CD1c-positive myeloid dendritic cell (primary cell): ENCODE measurements around the gene ARFGAP3.

Experiments used
- DNase-seq: peaks from one replicate; pipeline ENCODE4 v3.0.0-alpha.2; 2016; ENCODE audit errors: extremely low spot score

ARFGAP3 gene

DNA sequence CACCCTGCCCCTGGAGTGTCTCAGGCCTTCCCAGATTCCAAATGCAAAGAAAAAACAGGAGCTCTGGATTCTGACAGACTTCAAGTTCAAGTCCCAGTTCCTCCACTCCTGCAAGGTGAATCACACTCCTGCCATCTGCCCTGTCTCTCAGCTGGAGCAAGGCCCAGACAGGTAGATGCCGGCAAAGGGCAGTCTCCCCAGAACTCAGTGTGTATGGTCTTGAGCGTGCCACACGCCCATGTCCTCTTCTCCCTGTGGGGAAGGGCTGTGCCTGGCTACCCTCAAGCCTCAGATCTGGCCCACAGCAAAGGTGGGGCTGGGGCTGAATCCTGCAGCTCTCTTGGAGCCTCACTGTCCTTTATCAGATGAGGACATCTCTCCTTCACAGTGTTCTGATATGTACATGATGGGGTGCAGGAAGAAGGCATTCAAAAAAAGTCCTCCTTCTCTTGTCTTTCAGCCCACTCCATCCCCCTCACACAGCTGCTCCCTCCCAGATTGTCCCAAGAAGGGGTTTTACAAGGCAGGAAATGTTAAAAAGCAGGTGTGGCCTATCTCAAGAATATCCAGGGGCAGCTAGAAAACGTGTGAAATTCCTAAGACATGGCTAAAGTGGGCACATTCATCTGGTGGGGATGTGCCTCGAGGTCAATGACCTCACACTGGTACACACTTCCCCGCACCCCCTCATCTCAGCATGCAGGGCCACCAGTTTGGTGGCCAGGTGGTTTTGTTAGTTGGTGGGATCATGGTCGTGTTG is 27.7 kb upstream of the ARFGAP3 start:
- DNase-seq = no peak

DNA sequence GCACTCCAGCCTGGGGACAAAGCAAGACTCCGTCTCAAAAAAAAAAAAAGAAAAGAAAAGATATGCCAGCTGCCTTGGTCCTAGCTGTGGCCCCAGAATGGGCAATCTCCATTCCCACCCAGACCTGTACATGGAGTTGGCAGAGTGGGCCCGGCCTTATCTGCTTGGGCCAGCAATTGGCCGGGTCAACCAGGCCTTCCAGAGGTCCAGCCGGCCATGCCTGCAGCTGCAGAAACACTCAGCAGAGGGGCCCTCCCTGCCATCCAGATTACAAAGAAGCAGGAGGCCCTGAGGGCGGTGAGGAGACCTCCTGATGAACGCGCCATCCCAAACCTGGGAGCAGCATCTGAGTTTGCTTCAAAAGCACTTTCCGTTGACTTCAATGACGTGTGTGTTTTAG is 26.9 kb upstream of the ARFGAP3 start:
- no peak for DNase-seq

DNA sequence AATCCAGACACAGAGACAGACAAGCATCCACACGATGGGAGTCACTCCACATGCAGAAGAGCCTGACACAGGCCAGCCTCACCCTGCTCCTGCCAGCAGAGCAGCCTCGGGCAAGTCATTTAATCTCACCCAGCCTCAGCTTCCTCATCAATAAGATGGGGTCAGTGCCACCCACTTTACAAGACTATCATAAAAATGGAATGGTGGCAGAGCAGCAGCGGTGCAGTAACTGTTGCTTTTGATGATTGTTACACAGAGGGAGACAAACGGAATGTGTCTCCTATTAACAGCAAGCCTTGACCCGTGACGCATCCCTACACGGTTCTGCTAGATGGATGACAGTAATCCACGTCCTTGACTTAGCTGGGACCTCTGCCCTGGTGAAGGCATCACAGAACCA is 26.0 kb upstream of the ARFGAP3 start:
- no peak for DNase-seq

DNA sequence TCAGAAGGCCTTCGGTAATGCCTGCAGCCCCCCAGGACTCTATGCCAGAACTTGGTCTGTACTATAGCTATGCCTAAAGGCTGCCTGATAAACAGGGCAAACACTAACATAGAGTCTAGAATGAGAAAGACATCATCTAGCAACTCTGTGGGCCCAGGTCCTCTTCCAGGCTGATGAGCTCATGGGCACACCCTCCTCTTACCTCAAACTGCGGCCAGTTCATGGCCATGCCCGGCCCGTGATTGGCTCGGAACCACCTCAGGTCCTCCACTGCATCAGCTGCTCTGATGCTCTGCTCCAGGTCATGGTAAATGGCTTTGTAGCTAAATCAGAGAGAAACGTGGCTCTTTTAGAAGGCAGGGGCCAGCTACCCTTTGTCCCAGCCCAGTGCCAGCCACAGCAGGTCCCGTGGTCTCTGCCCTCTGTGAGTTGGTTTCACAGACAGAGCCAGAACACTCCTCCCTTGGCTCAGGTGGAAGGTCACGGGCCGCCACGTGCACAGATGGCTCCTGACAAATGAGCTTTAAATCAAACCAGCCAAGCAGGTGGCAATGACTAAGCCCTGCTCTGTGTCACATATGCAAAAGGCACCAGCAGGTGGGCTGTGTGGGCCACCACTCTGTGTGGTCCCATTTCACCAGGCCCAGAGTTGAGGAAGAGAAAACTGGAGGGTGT is 25.0 kb upstream of the ARFGAP3 start:
- DNase-seq = no peak

DNA sequence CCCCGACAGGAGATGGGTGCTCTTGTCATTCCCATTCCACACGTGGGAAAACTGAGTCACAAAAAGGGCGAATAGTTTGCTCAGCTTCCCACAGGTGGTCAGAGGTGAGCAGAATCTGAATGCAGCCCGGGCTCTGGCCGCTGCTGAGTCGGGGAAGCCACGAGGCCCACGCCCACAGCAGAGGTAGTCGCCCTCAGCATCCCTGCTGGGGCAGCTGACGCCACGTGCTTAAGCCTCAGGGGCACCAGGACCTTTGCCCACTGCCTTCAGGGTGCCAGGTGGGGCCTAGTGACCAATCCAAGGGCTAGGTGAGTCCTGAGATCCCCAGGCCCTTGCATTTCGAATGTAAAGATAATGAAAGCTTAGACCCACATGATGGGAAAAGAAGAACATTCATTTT is 24.2 kb upstream of the ARFGAP3 start:
- DNase-seq = no peak

DNA sequence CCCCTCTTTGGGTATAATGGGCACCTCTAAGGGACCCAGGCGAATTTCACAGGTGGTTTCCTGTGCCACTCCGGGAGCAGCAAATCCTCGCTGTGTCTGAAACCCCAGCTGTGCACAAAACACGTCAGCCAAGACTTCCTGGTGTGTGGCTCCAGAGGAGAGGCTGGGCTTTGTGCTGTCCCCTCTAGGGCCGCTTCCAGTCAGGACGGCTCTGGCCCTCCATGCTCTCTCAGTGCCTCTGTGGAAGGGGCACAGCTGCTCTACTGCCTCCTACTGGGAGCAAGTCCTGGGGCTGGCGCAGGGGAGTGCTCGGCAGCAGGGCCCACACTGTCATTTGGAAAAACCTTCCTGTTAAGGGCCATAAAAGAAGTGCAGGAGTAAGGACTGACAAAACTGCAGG is 23.7 kb upstream of the ARFGAP3 start:
- DNase-seq = no peak

DNA sequence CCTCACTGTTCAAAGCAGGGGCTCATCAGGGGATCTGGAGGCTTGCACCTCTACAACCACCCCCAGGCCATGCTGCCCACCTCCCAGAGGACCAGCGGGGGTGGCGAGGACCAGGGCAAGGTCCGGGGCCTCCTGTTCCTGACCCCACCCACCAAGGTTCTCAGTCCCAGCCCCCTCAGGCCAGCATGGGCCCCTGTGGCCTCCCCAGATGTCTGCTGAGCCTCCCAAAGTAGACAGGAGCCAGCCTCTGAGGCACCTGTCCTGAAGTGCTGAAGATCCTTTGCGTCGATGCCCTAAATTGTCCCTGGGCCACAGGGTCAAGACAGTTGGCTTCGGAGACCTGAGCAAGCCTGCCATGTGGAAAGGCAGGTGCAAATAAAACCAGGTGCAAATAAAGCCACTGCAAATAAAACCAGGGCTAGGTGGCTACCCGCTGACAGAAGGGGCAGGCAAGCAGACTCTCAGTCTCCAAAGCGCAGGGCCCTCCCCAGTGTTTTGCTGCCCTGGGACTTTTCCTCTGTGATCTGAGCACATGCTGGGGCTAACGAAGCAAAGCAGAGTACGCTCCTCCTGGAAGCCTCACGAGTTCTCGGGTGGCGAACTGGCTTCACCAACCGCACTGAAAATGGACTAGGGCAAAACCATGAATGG is 22.4 kb upstream of the ARFGAP3 start:
- no peak for DNase-seq

DNA sequence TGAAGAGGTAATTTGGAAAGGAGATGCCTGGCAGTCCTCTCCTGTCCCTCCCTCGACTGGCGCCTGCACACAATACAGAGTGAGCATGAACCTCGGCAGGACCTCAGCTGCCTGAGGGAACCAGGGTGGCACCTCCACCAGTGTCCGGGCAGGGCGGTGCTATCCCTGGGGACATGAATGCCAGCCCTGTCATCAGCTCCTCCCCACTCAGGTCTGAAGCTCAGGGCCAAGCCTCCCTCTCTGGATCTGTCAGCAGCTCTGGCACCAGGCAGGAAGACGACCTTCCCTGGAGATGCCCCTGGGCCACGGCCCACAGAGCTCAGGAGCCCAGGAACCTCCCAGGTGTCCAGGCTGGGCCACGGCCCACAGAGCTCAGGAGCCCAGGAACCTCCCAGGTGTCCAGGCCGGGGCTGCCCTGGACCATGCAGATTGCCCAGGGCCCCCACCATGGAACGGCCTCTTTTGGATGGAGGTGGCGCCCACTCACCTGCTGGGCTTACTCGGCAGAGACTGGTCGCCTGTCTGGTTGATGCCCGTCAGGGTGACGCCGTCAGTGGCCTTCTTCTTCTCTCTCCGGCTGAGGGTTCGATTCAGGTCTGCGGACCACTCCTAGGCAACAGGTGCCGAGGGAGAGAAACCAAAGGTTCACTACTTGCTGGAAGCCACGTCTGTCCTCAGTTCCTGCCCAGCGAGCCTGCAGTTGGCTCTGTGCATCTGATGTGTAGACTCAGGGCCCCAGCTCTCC is 21.7 kb upstream of the ARFGAP3 start:
- no peak for DNase-seq

DNA sequence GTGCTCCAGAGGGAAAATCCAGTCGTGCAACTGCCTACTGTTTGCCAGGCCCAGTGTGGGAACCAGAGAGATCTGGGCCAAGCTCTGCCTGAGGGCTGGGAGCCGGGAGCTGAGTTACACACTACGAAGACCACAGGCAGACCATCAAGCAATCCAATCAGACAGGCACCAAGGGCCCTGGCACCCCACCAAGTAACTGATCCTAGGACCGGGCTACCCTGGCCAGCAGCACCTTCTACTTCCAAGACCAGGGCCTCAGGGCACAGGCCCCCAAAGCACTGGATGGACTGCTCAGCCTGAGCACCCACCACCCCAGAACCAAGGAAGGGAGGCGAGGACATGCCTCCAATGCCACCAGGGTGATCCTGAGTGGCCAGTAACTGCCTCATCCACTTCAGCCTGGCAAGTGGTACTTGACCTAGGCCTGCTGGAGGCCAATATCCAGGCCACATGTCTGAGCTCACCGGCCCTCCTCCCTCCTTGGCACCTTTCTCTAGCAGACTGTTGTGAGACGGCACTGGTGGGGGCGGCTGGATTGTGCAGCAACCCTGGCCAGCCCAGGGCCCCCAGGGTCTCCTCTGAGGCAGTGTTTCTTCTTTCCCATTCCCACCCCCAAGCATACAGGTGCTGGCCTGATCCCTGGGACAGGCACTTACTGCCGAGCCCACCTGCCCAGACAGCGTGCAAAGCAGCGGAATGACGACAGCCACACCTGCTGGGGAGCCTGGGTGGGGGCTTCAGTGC is 20.7 kb upstream of the ARFGAP3 start:
- no peak for DNase-seq

DNA sequence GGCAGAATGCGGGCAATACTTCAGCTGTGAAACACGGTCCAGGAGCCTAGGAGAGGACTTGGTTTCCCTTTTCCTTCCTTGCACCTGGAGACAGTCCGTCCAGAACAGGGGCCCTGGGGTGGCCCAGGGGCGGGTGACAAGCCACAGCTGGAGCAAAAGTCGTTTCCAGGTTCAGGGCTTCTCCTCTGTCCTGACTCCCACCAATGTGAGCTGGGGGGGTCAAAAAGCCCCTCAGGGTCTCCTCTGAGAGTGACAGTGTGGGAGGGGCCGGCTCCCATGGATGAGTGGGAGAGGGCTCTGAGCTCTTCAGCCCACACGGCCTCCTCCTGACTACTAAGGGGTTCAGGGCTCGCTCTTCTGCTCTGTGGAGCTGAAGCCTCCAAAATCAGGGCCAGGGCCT is 20.1 kb upstream of the ARFGAP3 start:
- DNase-seq = no peak

DNA sequence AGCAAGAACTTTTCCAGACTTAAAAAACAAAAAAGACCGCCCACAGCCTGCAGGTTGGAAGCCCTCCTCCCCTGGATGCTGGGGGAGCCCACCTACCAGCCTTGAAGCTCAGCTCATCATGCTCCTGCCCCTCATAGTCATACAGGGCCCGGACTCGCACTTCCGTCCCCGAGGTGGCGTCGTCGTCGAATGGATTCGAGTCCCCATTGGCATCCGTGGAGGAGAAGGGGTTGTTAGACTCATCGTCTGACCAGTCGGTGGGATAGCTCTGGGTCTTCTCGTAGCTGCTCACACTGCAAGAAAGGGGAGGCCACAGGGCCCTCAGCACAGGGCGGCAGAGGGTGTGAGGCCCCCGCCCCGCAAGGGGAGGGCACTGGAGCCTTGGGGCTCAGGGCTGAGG is 19.0 kb upstream of the ARFGAP3 start:
- DNase-seq = no peak

DNA sequence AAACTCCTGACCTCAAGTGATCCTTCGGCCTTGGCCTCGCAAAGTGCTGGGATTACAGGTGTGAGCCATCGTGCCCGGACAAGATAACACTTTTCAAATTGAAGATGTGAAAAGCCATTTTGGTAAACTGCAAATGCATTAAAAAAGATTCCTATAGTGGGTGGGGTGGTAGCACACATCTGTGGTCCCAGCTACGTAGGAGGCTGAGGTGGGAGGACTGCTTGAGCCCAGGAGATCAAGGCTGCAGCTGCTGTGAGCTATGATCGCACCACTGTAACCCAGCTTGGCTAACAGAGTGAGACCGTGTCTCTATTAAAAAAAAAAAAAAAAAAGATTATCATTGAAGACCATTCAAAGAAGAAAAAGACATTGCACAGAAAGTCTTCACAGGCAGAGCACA is 16.9 kb upstream of the ARFGAP3 start:
- DNase-seq = no peak

DNA sequence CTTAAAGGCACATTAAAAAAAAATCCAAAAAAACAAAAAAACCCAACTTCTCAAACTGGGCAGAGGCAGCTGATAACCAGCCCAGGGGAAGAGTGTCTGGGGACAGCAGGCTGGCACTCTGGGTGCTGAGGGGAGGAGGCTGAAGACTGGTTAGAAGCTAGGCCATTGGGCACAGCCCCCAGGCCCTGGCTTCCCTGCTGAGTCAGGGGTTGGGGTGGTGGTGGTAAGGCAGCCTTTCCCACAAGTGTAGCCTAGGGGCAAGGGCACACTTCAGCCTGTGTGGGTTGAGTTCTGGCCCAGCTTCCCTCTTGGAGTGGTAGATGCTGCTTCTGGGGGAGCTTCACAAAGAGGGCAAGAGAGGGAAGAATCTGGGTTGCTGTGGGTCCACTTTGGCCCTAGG is 16.3 kb upstream of the ARFGAP3 start:
- no peak for DNase-seq

DNA sequence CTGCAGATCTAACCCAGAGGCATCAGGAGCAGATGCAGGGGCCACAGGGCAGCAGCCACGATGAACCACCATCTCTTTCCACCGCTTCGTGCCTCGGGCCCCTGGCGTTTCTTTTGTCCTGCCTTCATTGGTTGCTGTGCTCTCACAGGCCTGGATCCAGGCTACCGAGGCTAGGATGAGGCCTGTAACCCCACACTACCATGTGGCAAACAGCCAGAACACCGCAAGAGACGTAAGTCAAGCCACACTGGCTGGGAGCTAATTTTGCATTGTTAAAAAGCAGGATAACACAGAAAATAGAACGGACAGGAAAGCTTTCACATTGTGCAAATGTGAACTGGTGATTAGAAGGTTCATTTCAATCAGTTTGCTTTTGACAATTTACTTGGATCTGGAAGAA is 15.7 kb upstream of the ARFGAP3 start:
- DNase-seq = no peak

DNA sequence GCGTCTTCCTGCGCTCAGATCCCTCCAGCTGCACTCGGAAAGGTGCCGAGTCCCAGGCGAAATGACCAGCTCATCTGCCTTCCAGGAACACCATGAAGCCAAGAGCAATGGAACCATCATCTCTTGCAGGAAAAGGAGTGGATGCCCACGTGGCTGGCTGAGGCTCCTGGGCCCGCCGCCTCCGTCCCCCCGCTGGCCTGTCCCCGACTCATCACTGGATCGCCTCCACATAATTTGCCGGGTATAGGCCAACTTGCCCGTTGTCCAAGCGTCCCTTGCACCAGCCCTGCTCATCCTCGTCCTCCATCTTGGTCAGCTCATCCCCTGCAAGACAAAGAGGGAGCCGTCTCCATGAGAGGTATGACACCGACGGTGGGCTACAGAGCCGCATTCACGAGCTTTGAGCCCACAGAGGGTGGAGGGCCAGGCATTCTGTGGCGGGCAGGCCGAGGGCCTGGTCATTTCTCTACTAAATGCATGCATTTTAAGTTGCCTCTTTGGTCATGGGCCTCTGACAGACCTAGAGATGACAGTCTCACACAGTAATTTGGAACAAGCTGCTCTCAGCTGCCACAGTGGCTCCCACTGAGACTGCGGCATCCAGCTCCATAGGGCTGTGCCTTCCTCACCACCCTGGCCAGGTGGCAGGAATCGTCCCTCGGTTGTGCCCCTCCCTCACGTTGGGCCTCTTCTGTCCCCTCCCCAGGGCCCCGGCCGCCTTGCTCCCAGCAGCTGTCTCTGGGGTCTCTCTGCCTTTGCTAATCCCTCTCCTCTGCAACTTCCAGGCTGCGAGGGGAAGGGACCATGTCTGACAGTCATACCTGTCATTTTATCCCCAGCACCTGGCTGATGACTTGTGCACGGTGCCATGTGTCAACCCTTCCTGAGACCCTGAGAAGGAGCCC is 14.3 kb upstream of the ARFGAP3 start:
- DNase-seq = no peak

DNA sequence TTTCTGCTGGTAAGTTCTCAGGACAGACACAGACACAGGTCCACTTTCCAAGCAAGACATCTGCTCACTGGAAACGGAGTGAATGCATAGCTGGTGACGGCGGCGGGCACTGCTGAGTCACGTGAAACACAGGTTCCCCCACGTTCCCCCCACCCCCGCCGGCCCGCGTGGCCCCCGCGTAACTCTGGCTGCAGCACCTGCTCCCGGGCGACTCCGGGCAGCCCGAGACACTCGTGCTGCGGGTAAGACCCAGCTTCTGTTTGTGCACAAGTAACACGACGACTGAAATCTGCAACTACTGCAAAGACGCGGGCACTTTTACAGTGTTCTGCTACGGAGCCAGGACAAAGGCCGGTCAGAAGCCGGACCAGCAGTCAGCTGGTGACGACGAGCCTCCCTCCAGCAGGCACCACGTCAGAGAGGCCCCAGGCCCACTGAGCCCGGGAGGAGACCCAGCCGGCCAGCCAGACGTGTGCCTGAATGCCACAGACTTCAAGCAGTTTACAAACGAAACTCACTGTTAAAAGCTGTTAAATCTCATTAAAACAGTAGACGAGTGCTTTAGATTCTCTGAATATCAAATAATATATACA is 12.9 kb upstream of the ARFGAP3 start:
- DNase-seq = no peak

DNA sequence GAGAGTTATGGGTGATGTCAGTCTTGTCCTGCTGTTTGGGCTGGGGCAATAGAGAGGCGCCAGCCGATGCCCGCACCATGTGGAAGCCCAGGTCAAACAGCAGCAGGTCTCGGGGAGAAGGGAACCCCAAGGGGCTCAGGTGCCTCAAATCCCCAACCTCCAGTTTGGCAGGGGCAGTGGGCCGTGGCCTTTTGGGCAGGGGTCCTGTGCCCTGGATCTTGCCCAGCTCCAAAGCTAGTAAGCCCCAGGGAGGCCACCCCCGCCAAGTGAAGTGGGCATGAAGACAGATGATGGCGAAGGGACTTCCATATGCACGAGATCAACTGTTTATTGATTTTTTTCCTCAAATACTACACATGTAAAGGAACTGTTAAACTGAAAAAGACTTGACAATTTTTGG is 12.4 kb upstream of the ARFGAP3 start:
- DNase-seq = no peak

DNA sequence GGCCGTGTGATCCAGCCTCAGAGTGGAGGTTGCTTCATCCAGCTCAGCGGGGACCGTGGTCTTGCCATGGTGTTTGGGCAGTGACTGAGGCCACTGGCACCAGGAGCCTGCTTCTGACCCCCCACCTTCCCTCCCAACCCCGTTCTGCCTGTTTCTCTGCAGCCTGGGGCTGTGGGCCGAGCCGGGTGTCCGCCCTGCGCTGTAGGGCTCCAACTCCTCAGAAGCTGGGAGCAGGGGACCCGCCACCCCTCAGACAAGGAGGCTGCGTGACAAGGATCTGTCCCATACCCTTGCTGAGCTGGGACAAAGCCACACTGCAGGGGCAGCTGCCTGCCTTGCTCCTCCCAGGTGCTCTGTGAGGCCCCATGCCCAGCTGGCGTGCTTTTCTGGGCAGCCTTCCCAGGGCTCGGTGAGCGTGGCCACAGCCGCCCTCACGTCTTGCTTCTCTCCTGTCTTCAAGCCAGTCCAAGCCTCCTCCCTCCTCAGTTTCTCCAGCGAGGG is 11.7 kb upstream of the ARFGAP3 start:
- DNase-seq = no peak

DNA sequence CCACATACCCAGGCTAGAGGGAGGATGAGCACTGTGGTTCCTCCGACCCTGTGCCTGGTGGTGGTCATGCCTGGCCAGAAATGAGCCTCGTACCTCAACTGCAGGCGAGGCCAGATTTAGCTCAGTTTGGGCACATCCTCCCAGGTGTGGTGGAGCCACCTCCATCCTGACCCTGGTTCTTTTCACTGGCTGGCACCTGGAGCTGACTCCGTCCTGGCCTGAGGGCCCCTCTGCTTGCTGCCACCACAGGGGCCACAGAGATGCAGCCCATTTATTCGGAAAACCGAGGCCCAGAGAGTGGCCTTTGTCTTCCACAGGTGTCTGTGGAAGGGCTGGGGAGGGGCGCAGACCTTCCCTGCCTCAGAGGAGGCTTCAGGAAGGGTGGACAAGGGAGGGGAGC is 9.0 kb upstream of the ARFGAP3 start:
- no peak for DNase-seq

DNA sequence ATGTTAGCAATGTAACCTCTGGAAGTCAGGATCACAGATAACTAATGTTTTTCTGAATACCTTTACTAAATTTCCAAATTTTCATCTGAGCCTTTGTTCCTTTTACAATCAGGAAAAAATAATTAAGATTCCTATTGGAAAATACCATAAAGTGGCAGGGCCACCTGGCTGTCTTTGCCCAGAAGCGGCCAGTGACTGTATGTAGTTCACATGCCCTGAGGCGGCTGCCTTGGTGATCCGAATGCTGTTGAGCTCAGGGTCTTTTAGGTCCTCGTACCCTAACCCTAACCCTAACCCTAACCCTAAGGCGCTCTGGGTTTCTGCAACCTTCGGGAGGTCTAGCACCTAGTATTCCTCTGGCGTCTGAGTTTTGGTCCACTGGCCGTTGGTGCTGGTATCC is 8.5 kb upstream of the ARFGAP3 start:
- DNase-seq = no peak
